COLO829 (cell line): ENCODE measurements around the gene OGFR.
"Not testable (repeated sequence)": the region's sequence is repeated elsewhere in the genome, so short reads cannot be mapped to it uniquely, and the experiment has no call there.

Source experiments
- DNase-seq: peaks from one replicate; pipeline ENCODE4 v3.0.0; 2012; ENCODE audit warnings: low spot score

OGFR gene

GRCh38 chr20:62839816-62840215, 35.2 kb downstream of the OGFR start:
- DNase-seq = no peak

DNA sequence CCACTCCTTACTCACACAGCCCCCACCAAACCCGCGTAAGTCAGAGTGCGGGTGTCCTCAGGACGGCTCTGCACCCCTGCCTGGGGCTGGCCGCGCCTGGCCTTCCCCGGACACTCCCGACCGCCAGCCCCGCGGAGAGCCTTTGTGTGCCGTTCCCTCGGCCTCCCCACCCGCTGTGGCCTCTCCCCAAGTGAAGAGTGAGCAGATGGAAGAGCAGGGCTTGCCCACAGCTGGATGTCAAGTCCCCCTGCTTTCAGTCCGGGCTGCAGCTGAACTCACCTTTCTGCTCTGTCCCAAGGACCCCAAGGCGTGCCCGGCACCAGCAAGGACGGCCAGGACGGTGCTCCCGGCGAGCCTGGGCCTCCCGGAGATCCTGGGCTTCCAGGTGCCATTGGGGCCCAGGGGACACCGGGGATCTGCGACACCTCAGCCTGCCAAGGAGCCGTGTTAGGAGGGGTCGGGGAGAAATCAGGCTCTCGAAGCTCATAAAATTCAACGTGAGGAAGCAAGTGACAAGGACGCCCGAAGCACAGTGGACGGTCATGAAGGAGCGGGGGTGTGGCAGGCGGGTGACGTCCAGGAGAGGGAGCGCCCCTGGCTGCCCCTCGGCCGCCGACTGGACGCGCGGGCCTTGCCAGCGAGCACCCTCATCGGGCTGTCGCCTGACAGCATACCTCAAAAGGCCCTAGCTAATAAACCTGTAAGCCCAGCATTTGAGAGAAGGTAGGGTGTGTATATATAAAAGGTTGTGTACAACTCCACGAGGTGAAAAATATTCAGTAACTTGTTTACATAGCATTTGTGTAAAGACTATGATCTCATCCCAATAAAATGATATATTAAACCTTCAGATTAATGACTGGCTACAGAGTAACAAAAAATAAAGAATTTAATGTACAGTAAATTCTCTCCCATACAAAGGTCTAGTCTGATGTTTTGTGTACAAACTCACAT, 35.9 kb downstream of the OGFR start:
- DNase-seq = no peak

DNA sequence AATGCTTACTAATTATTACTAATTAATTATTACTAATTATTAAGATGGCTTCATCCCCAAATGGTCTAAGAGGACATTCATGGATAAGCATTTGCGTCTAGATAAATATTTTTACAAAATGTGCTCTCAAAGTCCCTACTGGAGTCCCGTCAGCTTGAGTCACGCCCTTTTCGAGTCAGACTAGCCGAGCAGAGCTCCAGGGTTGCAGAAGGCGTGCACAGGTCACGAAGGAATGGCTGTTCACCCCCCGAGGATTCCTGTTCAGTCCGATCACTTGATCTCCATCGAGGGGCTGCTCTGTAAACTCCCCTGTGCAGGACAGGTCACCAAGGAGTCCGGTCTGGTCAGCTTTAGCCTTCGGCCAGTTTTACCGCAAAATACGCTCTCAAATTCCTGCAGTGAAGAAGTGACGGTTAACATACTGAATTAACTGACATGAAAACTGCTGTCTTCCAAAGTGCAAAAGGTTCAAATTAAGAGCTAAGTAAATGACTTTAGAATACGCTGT, 37.1 kb downstream of the OGFR start:
- no peak for DNase-seq

GRCh38 chr20:62843656-62844055, 39.0 kb downstream of the OGFR start:
- no peak for DNase-seq

- DNase-seq = no peak
Observed at GRCh38 chr20:62844182-62844581, 39.5 kb downstream of the OGFR start.

- DNase-seq = no peak
Observed at GRCh38 chr20:62845416-62846160, 41.0 kb downstream of the OGFR start.

DNA sequence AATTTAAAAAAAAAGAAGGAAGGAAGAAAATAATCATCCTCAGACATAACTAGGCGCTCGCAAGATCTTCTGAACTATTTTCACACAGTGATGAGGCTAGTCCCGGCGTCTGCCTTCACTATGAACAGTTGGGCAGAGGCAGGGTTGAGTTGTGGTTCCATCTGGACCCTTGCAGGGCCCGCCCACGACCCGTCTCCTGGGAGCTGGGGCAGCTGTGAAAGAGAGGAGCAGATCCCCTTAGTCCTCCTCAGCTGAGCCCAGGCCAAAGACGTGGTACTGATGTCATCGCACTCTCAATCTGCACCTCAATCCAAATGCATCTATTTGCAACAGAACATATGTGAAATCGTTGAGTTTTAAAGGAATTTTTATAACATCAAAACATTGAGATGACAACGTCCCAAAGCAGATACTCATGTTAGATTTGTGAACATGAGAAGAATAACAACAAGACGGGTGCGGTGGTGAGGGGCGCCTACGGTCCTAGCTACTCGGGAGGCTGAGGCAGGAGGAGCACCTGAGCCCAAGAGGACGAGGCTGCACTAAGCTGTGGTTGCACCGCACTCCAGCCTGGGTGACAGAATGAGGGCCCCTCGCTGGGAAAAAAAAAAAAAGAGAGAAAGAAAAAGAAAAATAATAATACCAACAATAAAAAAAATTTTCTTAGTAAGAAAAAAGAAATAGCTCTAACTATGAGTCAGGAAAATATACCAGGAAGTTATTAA, 41.7 kb downstream of the OGFR start:
- DNase-seq = no peak

- DNase-seq = not testable (repeated sequence)
Observed at GRCh38 chr20:62848917-62849316, 44.3 kb downstream of the OGFR start.

GRCh38 chr20:62849431-62849830, 44.8 kb downstream of the OGFR start:
- no peak for DNase-seq

DNA sequence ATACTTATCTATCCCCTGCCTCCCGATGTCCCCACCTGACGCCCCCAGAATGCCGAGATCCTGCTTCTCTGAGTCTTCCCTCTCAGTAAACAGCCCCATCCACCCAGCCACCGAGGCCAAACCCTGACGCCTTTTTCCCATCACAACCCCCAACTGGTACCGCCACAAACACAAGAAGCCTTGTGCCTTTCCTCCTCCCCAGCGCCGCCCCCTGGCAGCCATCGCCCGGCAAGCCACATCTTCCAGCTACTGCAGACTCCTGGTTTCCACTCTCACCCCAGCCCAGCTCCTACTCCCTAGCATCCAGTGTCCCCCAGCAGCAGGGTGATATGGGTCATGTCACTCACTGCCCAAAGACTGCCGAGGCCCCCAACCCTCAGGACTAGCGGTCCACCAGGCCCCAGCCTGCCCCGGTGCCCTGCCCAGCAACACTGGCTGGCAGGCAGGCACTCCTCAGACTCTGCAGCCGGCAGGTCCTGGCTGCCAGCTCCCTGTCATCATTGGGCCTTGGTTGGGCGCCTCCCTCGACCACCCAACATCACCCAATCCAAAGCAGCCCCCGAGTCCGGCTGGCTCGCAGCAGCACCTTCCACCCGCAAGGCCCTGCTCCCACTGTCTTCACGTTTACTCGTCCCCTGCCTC, 45.8 kb downstream of the OGFR start:
- DNase-seq = no peak

DNA sequence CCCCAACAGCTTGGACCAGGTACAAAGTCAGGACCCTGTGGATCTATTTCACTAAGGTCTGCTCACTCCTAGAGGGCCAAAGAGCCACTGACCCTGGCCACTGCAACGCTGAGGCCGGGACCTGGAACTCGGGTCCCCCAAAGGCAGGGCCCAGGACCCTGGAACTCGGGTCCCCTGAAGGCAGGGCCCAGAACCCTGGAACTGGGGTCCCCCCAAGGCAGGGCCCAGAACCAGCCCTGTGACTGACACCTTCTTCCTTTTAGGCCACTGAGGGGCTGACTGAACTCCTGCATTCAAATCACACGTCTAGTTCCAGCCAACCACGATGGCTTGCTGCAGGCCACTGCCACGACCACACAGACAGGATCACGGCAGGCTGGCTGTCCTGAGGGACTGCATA, 47.6 kb downstream of the OGFR start:
- DNase-seq = no peak

DNA sequence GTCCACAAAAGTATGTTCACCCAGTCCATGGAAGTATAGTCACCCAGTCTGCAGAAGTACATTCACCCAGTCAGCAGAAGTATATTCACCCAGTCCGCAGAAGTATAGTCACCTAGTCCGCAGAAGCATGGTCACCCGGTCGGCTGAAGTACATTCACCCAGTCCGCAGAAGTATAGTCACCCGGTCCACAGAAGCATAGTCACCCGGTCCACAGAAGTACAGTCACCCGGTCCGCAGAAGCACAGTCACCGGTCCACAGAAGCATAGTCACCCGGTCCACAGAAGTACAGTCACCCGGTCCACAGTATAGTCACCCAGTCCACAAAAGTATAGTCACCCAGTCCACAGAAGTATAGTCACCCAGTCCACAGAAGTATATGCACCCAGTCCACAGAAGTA, 48.2 kb downstream of the OGFR start:
- no peak for DNase-seq

DNA sequence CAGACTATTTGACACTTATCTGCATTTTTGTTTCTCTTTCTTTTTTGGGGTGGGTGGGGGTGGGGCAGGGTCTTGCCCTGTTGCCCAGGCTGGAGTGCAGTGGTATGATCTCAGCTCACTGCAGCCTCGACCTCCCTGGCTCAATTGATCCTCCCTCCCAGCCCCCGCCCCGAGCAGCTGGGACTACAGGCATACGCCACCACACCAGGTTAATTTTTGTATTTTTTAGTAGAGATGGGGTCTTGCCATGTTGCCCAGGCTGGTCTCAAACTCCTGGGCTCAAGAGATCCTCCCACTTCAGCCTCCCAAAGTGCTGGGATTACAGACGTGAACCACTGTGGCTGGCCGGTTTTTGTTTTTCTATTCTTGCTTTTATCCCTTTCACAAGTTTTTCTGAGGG, 48.7 kb downstream of the OGFR start:
- DNase-seq = not testable (repeated sequence)

GRCh38 chr20:62854121-62854520, 49.5 kb downstream of the OGFR start:
- no peak for DNase-seq

DNA sequence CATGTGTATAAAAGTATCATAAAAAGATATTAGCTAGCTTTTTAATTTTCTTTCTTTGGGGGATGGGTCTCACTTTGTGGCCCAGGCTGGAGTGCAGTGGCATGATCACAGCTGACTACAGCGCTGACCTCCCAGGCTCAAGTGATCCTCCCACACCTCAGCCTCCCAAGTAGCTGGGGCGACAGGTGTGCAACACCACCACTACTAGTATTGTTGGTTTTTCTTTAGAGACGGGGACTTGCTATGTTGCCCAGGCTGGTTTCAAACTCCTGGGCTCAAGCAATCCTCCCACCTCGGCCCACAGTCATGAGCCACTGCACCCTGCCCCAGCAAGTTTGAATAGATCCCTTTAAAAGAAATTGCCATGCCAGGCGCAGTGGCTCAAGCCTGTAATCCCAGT, 50.5 kb downstream of the OGFR start:
- DNase-seq = no peak

DNA sequence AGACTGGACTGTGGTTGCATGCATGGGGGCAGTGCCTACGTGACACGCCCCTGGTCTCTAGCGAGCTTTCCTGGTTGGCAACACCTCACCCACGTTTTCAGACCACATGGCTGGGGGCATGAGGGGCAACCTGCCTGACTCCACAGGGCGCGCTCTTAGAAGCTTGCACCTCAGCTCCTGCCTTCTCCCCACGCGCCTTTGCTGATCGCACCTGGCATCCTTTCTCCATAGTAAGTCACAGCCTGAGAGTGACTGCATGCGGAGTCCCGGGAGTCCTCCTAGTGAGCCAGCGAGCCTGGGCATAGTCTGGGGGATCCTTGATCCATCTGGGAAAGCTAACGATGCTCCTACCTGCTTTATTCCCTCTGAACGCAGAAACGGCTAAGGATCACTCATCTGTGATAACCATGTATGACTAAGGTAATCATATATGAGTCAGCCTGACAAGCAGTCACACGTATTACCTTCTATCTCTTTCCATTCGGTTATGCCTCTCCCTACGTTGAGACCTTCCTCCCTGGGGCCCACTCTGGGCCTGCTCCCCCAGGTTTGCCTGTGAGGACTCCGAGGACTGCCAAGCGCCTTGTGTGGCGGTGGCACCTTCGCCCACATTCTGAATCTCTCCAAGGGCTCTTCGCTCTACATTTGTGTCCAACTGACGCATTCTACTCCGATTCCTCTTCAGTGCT, 52.4 kb downstream of the OGFR start:
- no peak for DNase-seq

- DNase-seq = peak; percentile 80
Observed at GRCh38 chr20:62858058-62858830, 53.6 kb downstream of the OGFR start.

DNA sequence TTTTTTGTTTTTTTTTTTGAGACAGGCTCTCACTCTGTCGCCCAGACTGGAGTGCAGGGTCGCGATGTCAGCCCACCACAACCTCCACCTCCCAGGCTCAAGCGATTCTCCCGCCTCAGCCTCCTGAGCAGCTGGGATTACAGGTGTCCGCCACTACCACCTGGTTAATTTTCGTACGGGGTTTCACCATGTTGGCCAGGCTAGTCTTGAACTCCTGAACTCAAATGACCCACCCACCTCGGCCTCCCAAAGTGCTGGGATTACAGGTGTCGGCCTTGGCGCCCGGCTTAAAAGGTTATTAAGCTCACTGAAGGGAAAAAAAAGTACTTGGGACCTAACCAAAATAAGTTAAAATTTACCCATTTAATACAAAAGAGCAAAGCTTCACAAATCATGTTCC, 55.1 kb downstream of the OGFR start:
- DNase-seq = no peak

DNA sequence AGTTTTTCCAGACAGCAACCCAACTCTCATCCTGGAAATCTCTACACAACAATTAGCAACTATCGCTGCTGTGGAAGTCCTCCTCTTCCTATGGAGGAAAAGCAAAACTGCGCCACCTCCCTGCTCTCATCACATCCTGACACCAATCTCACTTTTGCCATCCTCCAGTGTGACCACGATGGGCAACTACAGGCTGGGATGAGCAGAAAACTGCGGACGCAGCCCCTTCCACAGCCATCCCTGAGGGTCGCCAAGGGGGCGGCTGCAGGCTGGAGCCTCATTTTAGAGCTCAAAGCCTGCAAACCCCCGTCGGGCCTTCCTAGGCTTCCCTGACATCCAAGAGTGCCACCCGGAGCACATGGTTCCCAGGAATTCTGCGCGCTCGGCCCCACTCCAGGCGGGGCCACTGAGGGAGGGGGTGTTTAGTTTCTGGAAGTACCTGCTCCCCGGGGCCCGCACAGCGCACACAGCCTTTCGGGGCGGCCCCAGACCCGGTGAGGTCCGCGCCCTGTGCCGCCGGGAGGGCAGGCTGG, 55.8 kb downstream of the OGFR start:
- DNase-seq = no peak
